WTC11 (cell line): Measurements from ENCODE around the gene ALCAM. TPM values are rescaled to one million over a fixed set of nuclear protein-coding genes. Genes with fewer than 3 reads are reported as not detected.

ENCODE experiments used
- ATAC-seq: fragments of 200-7000 bp; cut with Tn5 transposase; 2 replicates; pipeline ENCODE4 v1.10.0; 2021; ENCODE audit warnings: mild to moderate bottlenecking, moderate library complexity
- CTCF ChIA-PET: fragments of 300-600 bp; sonication (Branson Sonifier 250); formaldehyde crosslinking; loops from one replicate; lab custom pipeline; 2021; ENCODE audit warnings: antibody characterized with exemption; lab: Charles Lee
- POLR2A ChIA-PET: fragments of 350-600 bp; sonication (Branson Sonifier 250); formaldehyde crosslinking; loops from one replicate; lab custom pipeline; 2021; ENCODE audit warnings: antibody characterized with exemption; lab: Charles Lee
- DNase-seq: peaks from one replicate; pipeline ENCODE4 v3.0.0; 2021; ENCODE audit warnings: low spot score
- H3K27ac Mint-ChIP-seq: 2 replicates; pipeline ENCODE4 v1.8.0; 2021; ENCODE audit warnings: mixed read lengths
- H3K27me3 Mint-ChIP-seq: 2 replicates; pipeline ENCODE4 v1.8.0; 2021; ENCODE audit warnings: low read depth, mild to moderate bottlenecking, moderate library complexity, mixed read lengths
- H3K36me3 Mint-ChIP-seq: 2 replicates; pipeline ENCODE4 v1.8.0; 2021; ENCODE audit warnings: mixed read lengths
- H3K4me1 Mint-ChIP-seq: 2 replicates; pipeline ENCODE4 v1.8.0; 2022; ENCODE audit warnings: mixed read lengths
- H3K4me3 Mint-ChIP-seq: 2 replicates; pipeline ENCODE4 v1.8.0; 2021; ENCODE audit warnings: mild to moderate bottlenecking, moderate library complexity, mixed read lengths
- H3K9me3 Mint-ChIP-seq: 2 replicates; pipeline ENCODE4 v1.8.0; 2021; ENCODE audit warnings: mixed read lengths
- AR ChIP-seq: fragments of 250-450 bp; sonication (Bioruptor Pico); IDR thresholded peaks from 2 replicates; pipeline ENCODE4 v1.9.0; 2021; ENCODE audit warnings: mild to moderate bottlenecking
- E2F1 ChIP-seq: sonication (generic); formaldehyde crosslinking; IDR thresholded peaks from 2 replicates; pipeline ENCODE4 v1.8.0; 2022; ENCODE audit warnings: mild to moderate bottlenecking, missing genetic modification reagents
- ERG ChIP-seq: fragments of 250-450 bp; sonication (Bioruptor Pico); IDR thresholded peaks from 2 replicates; pipeline ENCODE4 v1.8.0; 2021; ENCODE audit warnings: mild to moderate bottlenecking
- ESRRA ChIP-seq: sonication (generic); formaldehyde crosslinking; IDR thresholded peaks from 2 replicates; pipeline ENCODE4 v1.8.1; 2022; ENCODE audit warnings: mild to moderate bottlenecking, missing genetic modification reagents, borderline replicate concordance
- IRF2 ChIP-seq: sonication (generic); formaldehyde crosslinking; IDR thresholded peaks from 2 replicates; pipeline ENCODE4 v1.8.0; 2022; ENCODE audit warnings: low read depth, missing genetic modification reagents, borderline replicate concordance
- KAT7 ChIP-seq: sonication (generic); formaldehyde crosslinking; IDR thresholded peaks from 2 replicates; pipeline ENCODE4 v1.8.1; 2023; ENCODE audit warnings: missing genetic modification reagents, mild to moderate bottlenecking, borderline replicate concordance
- MXD4 ChIP-seq: fragments of 250-450 bp; sonication (Bioruptor Pico); IDR thresholded peaks from 2 replicates; pipeline ENCODE4 v1.8.0; 2021; ENCODE audit warnings: mild to moderate bottlenecking, moderate library complexity, borderline replicate concordance
- RELA ChIP-seq: sonication (generic); formaldehyde crosslinking; IDR thresholded peaks from 2 replicates; pipeline ENCODE4 v1.8.1; 2022; ENCODE audit warnings: missing genetic modification reagents, mild to moderate bottlenecking, borderline replicate concordance
- SMAD4 ChIP-seq: sonication (generic); formaldehyde crosslinking; IDR thresholded peaks from 2 replicates; pipeline ENCODE4 v1.8.0; 2022; ENCODE audit warnings: mild to moderate bottlenecking, missing genetic modification reagents
- USF2 ChIP-seq: sonication (generic); formaldehyde crosslinking; IDR thresholded peaks from 2 replicates; pipeline ENCODE4 v1.8.1; 2023; ENCODE audit warnings: mild to moderate bottlenecking, missing genetic modification reagents, moderate library complexity
- ZNF121 ChIP-seq: sonication (generic); formaldehyde crosslinking; IDR thresholded peaks from 2 replicates; pipeline ENCODE4 v1.8.0; 2023; ENCODE audit warnings: missing genetic modification reagents
- ZNF423 ChIP-seq: fragments of 250-450 bp; sonication (Bioruptor Pico); IDR thresholded peaks from 2 replicates; pipeline ENCODE4 v2.1.2; 2022; ENCODE audit warnings: mild to moderate bottlenecking, moderate library complexity
- ZNF425 ChIP-seq: fragments of 250-450 bp; sonication (Bioruptor Pico); conservative IDR thresholded peaks from 2 replicates; pipeline ENCODE4 v1.9.0; 2021; ENCODE audit warnings: mild to moderate bottlenecking
- ZNF671 ChIP-seq: fragments of 250-450 bp; sonication (Bioruptor Pico); IDR thresholded peaks from 2 replicates; pipeline ENCODE4 v1.8.0; 2021; ENCODE audit warnings: mild to moderate bottlenecking
- total RNA-seq: library from RNA; stranded (reverse); gene quantifications from 3 replicates; pipeline ENCODE4 v1.2.3, GENCODE V29; 2021

The ALCAM gene
- total RNA-seq, 1 experiment from 2014 or later, result 30.7 TPM

GRCh38 chr3:105606016-105606415 lies 239.3 kb downstream of the ALCAM start (continued):
- TF ChIP-seq KAT7 (CRISPR knock-in tag) (no peak), ZNF423 (no peak), IRF2 (CRISPR knock-in tag) (no peak), ZNF671 (CRISPR knock-in tag) (no peak), USF2 (CRISPR knock-in tag) (no peak), ZNF425 (no peak), ESRRA (CRISPR knock-in tag) (no peak), E2F1 (CRISPR knock-in tag) (no peak), RELA (CRISPR knock-in tag) (no peak), AR (no peak), MXD4 (CRISPR knock-in tag) (no peak)

GRCh38 chr3:105608623-105609022 lies 241.9 kb downstream of the ALCAM start:
- CTCF ChIA-PET, result no interaction called here

GRCh38 chr3:105610473-105610872 lies 243.8 kb downstream of the ALCAM start:
- DNase-seq, result no peak

More at GRCh38 chr3:105608623-105609022, 241.9 kb downstream of the ALCAM start:
- DNase-seq, result peak; percentile 11
- H3K4me3 Mint-ChIP-seq, result peak overlapping the region; percentile 65
- TF ChIP-seq SMAD4 (CRISPR knock-in tag) (no peak), KAT7 (CRISPR knock-in tag) (no peak)
- peaks cover 12% of the 10 kb centered on the region for H3K9me3 Mint-ChIP-seq
- 0 out of 2 replicates have a peak, but pooled peaks cover 3% of the 10 kb centered on the region for H3K36me3 Mint-ChIP-seq
- POLR2A ChIA-PET, result no interaction called here
- no peaks in the 10 kb centered on the region; the same call in 1 of the 2 replicates for H3K27me3 Mint-ChIP-seq
- no peak overlapping the region for H3K27ac Mint-ChIP-seq
- H3K4me1 Mint-ChIP-seq, result peaks cover 24% of the 10 kb centered on the region
- ATAC-seq, result peak; percentile 64

More at GRCh38 chr3:105610473-105610872, 243.8 kb downstream of the ALCAM start:
- H3K4me3 Mint-ChIP-seq, result no peak overlapping the region
- H3K9me3 Mint-ChIP-seq, result peaks cover 9% of the 10 kb centered on the region
- H3K36me3 Mint-ChIP-seq, result 0 out of 2 replicates have a peak, but pooled peaks cover 3% of the 10 kb centered on the region
- ChIA-PET CTCF (no interaction called here), POLR2A (no interaction called here)
- H3K27me3 Mint-ChIP-seq, result no peaks in the 10 kb centered on the region; the same call in 1 of the 2 replicates
- peaks cover 24% of the 10 kb centered on the region for H3K4me1 Mint-ChIP-seq
- no peak for ATAC-seq
- H3K27ac Mint-ChIP-seq, result no peak overlapping the region
- TF ChIP-seq ZNF121 (CRISPR knock-in tag), result no peak
- TF ChIP-seq KAT7 (CRISPR knock-in tag), result no peak
- no peak for TF ChIP-seq ERG
